Naive B cell (primary cell): ENCODE data around the gene UBQLN4. TPM values are rescaled to one million over a fixed set of nuclear protein-coding genes. Genes with fewer than 3 reads are reported as not detected.
A peak's percentile ranks its signal among the peaks of the same experiment; 100 is the strongest.

Source experiments
- ATAC-seq, 2 donors: fragments of 150-1000 bp; cut with Tn5 transposase; 2 replicates each; pipeline ENCODE4 v1.10.0; 2021; ENCODE audit warnings: low read depth in 2 of 2, mild to moderate bottlenecking in 2 of 2, moderate library complexity in 2 of 2
- DNase-seq: peaks from one replicate; pipeline ENCODE4 v3.0.0; 2022
- H3K27ac Mint-ChIP-seq, 6 donors: one replicate each; pipeline ENCODE4 v1.8.0; 2020 to 2022; ENCODE audit warnings: mild to moderate bottlenecking in 6 of 6, mixed read lengths in 6 of 6, moderate library complexity in 5 of 6, inconsistent platforms in 2 of 6
- H3K27me3 Mint-ChIP-seq, 3 donors: one replicate each; pipeline ENCODE4 v1.8.0; 2021 to 2022; ENCODE audit warnings: mixed read lengths in 3 of 3, mild to moderate bottlenecking in 1 of 3
- H3K36me3 Mint-ChIP-seq, 2 donors: one replicate each; pipeline ENCODE4 v1.8.0; 2020 to 2022; ENCODE audit warnings: mixed read lengths in 2 of 2, inconsistent platforms in 1 of 2, mild to moderate bottlenecking in 1 of 2
- H3K4me1 Mint-ChIP-seq, 3 donors: one replicate each; pipeline ENCODE4 v1.8.0; 2020 to 2022; ENCODE audit warnings: mixed read lengths in 3 of 3, inconsistent platforms in 1 of 3, mild to moderate bottlenecking in 1 of 3, moderate library complexity in 1 of 3
- H3K4me3 Mint-ChIP-seq, 8 donors: one replicate each; pipeline ENCODE4 v1.8.0; 2020 to 2022; ENCODE audit warnings: mild to moderate bottlenecking in 8 of 8, mixed read lengths in 8 of 8, moderate library complexity in 8 of 8, inconsistent platforms in 2 of 8
- H3K9me3 Mint-ChIP-seq, 7 donors: one replicate each; pipeline ENCODE4 v1.8.0; 2020 to 2022; ENCODE audit warnings: mixed read lengths in 7 of 7, mild to moderate bottlenecking in 5 of 7, inconsistent platforms in 2 of 7, moderate library complexity in 1 of 7
- polyA plus RNA-seq, 6 donors: library from polyadenylated mRNA; unstranded; fragments of 300-500 nt; fragmentation: Illumina TruSeq; gene quantifications; one replicate each; pipeline ENCODE4 v1.2.3, GENCODE V29; 2021; ENCODE audit warnings: low read depth in 6 of 6

UBQLN4 gene
- polyA plus RNA-seq, 6 donors from 2014 or later, result 4.7 to 9.0 (median 6.1) TPM

DNA sequence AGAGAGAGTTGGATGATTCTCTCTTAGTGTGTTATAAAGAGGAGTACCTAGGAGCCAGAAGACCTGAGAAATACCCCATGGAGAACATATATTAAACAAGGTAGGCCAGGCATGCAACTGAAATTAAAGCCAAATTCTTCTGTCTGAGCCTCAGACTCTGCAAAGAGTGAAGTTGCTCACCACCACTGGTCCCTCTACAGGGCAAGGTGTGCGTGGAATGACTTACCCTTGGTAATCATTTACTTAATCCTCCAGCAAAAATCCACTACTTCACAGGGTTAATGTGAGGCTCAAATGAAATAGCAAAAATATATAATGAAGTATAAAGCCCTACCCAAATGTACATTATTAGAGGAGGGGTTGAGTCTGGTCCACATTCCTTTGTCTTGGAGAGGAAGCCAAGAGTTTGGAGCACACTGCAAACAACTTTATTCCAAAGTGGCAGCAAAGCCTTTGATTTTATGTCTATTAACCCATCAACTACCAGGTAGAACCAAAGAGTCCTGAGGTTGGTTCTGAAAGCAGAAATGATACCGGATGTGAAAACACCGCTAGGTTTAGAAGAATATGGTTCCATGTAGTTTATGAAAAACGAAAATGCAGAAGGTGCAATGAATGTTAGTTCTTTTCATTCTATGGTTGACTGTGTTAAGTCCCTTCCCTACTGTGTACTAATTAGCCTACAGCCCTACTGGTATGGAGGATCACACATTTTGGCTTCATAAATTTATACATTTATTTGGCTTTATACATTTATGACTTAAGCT, 41.4 kb downstream of the UBQLN4 start:
- Mint-ChIP-seq H3K9me3 (no peaks in the 10 kb centered on the region), H3K27ac (peak overlapping the region in 1 of 6 donors; percentile 12), H3K4me1 (peaks cover 5 to 15% (median 14%) of the 10 kb centered on the region in 3 donors), H3K36me3 (peaks cover 22 to 27% of the 10 kb centered on the region in 2 donors), H3K27me3 (no peaks in the 10 kb centered on the region), H3K4me3 (no peak overlapping the region)
- ATAC-seq, result peak; percentile 67 to 88
- no peak for DNase-seq

DNA sequence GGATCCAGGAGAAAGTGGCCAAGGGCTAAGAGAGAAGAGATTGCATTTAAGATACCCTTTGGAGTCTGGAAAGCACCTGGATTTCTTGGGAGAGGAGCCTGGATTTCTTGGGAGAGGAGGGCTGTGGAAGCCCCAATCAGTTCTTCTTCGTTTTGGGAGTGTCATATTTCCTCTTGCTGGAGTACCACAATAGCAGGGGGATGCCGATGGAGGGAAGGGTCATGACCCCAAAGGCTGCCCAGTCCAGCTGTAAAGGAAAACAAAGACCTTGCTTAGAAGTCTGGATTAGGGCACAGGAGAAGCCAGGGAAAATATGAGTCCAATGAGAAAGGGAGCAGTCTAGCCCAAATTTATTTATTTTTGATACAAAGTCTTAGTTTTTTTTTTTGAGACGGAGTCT, 44.2 kb downstream of the UBQLN4 start:
- Mint-ChIP-seq H3K4me1 (peaks cover 9 to 15% (median 14%) of the 10 kb centered on the region in 3 donors), H3K27ac (peak overlapping the region in 1 of 6 donors; percentile 22), H3K27me3 (no peaks in the 10 kb centered on the region), H3K36me3 (peaks cover 27 to 28% of the 10 kb centered on the region in 2 donors), H3K4me3 (no peak overlapping the region), H3K9me3 (no peaks in the 10 kb centered on the region)
- DNase-seq (no peak), ATAC-seq (no peak)

DNA sequence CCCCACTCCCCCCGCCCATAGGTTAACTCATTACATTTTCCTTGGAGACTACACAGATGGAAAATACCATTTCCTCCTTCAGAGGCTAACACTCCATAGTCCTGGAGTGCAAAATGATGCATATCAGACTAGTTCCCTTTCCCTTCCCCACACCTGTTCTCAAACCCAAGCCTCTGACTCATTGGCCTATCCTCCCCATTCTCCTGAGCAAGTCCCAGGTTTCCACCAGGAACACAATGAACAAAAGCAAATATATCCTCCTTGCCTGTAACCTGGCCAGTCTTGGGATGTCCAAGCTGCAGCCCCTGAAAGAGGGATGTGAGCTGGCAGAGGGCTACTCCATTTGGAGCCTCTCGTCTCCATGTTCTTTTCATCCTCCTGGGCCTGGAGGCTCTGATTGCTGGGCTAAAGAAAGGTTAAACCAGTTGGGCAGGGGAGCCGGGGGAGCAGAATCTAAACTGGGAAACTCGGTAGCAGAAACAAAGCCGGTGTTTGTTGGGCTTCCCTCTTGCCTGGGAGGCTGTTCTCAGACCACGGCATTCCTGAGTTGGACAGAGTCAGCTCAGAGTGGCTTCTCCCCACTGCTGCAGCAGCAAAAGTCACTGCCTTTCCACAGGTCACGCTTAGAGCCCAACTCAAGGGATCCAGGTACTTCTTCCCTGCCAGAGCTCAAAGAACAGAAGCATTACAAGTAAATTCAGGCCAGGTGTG, 46.8 kb downstream of the UBQLN4 start:
- H3K4me3 Mint-ChIP-seq, result no peak overlapping the region

DNA sequence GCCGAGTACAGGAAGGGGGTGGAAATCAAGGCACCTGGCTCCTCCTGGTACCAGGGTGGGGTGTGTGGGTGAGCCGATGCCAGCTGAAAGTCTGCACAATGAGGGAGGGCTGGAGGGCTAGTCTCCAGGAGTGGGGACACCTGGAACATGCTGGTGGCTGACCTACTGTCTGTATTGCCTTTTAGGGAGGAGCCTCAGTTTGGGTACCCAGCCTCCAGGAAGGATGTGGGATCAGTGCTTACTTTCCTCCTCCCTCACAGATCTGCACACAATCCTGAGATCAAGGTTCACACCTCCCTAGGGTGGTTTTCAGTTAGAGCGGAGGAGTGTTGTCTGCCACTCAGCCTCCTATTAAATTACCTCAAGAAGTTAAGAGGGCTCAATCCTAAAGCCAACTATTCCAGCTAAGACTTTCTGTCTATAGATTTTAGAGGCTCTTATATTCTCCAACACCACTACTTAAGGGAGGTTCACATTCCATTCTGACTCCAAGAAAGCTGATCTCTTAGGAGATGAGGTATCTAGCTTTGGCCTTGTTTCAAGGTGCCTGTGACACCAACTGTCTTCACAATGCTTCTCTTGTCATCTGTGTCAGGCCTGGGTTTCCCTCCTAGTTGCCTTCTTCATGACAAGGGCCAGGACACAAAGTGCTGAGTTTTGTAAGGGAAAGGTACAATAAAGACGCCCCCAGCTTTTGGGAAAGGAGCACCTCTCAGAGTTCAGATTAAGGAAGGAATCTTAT, 48.6 kb downstream of the UBQLN4 start:
- Mint-ChIP-seq H3K4me3 (no peak overlapping the region), H3K9me3 (no peaks in the 10 kb centered on the region), H3K27ac (no peak overlapping the region), H3K4me1 (peaks cover 0 to 4% (median 0%) of the 10 kb centered on the region in 3 donors), H3K36me3 (peaks cover 6 to 12% of the 10 kb centered on the region in 2 donors), H3K27me3 (no peaks in the 10 kb centered on the region)
- no peak for DNase-seq
- no peak for ATAC-seq

More for the DNA sequence above, 46.8 kb downstream of the UBQLN4 start:
- no peak for DNase-seq
- Mint-ChIP-seq H3K4me1 (peaks cover 0 to 9% (median 8%) of the 10 kb centered on the region in 3 donors), H3K27me3 (no peaks in the 10 kb centered on the region), H3K27ac (peak overlapping the region in 3 of 6 donors; percentile 15 to 78 (median 74)), H3K36me3 (peaks cover 19 to 26% of the 10 kb centered on the region in 2 donors), H3K9me3 (no peaks in the 10 kb centered on the region)
- ATAC-seq, result no peak

DNA sequence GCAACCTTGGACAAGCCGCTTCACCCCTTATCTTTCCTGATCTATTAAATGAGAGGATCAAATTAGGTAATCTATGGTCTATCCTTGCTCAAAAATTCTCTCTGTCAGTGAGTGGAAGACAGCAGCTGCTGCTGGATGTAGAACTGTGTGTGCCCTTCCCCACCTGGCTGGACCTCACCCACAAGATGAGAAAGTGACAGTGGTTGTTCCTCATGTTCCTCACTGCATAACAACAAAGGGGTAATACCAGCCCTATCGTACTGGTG, 49.7 kb downstream of the UBQLN4 start:
- no peak overlapping the region for H3K27ac Mint-ChIP-seq
- H3K9me3 Mint-ChIP-seq, result no peaks in the 10 kb centered on the region
- no peaks in the 10 kb centered on the region for H3K27me3 Mint-ChIP-seq
- H3K36me3 Mint-ChIP-seq, result peaks cover 5 to 6% of the 10 kb centered on the region in 2 donors
- H3K4me1 Mint-ChIP-seq, result peaks cover 0 to 4% (median 0%) of the 10 kb centered on the region in 3 donors
- ATAC-seq (no peak), DNase-seq (no peak)
- no peak overlapping the region for H3K4me3 Mint-ChIP-seq

DNA sequence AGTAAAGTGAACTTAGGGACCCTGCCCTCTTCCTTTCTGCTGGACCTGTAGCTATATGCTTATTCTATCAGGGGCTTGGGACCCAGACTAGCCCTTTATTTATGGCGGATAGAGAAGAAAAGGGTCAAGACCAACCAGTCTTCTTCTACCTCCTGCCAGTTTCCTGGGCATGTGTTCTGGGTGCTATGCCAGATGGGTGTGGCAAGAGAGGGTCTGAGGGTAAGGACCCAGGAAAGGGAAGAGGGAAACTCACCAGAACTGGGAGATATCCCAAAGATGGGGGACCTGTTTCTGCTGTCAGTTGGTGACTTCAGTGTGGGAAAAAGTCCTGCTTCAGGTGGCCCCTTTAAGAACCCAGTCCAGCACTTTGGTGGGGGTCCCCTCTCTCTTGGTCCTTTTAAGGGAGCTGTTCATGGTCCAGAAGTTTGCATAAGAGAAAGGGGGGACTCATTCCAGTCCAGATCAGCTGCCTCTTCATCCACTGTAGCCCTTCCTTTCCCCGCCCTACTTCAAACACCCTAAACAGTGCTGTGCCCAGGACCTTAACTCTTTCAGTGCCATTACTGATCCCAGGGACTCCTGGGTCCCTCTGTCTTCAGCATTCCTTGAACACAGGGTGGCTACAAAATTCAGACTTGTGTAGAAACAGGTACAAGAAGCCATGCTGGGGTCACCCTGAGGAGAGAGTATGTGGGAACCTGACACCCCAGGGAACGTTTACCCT, 51.2 kb downstream of the UBQLN4 start:
- ATAC-seq (no peak), DNase-seq (no peak)
- peaks cover 0 to 4% (median 0%) of the 10 kb centered on the region in 3 donors for H3K4me1 Mint-ChIP-seq
- no peaks in the 10 kb centered on the region for H3K9me3 Mint-ChIP-seq
- no peaks in the 10 kb centered on the region for H3K27me3 Mint-ChIP-seq
- no peak overlapping the region for H3K27ac Mint-ChIP-seq
- no peak overlapping the region for H3K4me3 Mint-ChIP-seq
- peaks cover 0 to 6% of the 10 kb centered on the region in 2 donors for H3K36me3 Mint-ChIP-seq

DNA sequence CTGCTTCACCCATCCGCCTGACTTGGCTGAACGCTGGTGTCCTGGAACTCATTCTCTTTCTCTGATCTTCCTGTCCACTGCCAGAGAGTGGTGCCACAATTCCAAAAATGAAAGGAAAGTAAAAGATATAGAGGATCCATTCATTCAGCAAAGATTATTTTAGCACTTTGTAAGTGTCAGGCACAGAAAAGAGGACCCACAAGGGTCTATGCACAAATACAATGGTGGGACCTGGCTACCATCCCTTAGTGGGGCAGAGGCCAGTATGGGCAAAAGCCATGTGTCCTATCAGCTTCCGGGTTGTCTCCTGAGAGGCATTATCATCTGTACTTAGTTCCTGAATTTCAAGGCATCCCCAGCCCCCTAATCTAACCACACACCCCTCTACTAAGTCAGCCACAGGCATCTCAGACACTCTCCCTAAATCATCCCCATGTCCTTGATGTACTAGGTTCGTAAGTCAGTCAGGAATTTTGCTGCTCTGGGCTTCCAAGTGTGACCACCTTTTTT, 51.9 kb downstream of the UBQLN4 start:
- Mint-ChIP-seq H3K4me3 (no peak overlapping the region), H3K27me3 (no peaks in the 10 kb centered on the region), H3K4me1 (peaks cover 0 to 2% (median 0%) of the 10 kb centered on the region in 3 donors), H3K27ac (peak overlapping the region in 1 of 6 donors; percentile 83), H3K9me3 (no peaks in the 10 kb centered on the region), H3K36me3 (peaks cover 0 to 3% of the 10 kb centered on the region in 2 donors)
- DNase-seq (no peak), ATAC-seq (no peak)

DNA sequence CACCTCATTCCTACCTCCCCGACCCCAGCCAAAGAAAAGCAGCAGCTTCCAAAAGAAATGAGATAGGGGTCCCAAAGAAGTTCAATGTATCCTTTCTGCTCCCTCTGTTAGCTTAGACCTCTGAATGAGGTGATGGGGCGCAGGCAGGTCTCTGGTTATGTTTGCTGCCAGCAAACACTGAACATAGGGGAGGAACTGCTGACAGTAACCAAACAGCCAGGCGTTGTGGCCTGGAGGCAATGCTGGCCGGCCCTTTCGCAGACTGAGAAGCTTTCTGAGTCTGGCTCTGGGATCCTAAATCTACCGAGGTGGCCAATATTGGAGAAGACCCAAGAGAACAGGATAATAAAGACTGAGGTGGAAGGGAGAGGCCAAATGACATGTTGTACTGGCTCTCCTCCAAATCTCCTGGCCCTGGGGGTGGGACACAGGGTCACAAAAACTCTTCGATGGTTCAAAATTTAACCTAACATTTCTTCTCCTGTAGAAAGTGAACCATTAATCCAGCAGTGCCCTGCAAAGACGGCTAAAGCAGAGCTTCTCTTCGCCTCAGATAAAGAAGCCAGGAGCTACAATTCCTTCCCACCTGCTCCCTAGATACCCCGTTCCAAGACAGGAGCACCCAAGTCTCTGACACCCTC, 52.5 kb downstream of the UBQLN4 start:
- no peak overlapping the region for H3K4me3 Mint-ChIP-seq
- H3K27me3 Mint-ChIP-seq, result no peaks in the 10 kb centered on the region
- ATAC-seq (no peak), DNase-seq (no peak)
- H3K36me3 Mint-ChIP-seq, result no peaks in the 10 kb centered on the region
- peak overlapping the region in 2 of 6 donors; percentile 73 to 83 for H3K27ac Mint-ChIP-seq
- no peaks in the 10 kb centered on the region for H3K4me1 Mint-ChIP-seq
- no peaks in the 10 kb centered on the region for H3K9me3 Mint-ChIP-seq

DNA sequence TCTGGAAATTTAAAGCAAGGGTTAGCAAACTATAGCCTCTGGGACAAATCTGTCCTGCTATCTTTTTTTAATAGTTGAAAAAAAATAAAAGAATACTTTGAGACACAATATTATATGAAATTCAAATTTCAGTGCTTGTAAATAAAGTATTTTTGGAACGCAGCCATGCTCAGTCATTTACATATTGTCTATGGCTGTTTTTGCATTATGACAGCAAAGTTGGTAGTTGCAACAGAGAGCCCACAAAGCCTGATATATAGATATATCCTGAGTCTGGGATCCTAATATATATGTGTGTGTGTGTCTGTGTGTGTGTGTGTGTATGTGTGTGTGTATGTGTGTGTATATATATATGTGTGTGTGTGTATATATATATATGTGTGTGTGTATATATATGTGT, 53.6 kb downstream of the UBQLN4 start:
- DNase-seq (no peak), ATAC-seq (no peak)
- Mint-ChIP-seq H3K27me3 (no peaks in the 10 kb centered on the region), H3K4me1 (no peaks in the 10 kb centered on the region), H3K36me3 (no peaks in the 10 kb centered on the region), H3K9me3 (no peaks in the 10 kb centered on the region), H3K27ac (no peak overlapping the region), H3K4me3 (no peak overlapping the region)

DNA sequence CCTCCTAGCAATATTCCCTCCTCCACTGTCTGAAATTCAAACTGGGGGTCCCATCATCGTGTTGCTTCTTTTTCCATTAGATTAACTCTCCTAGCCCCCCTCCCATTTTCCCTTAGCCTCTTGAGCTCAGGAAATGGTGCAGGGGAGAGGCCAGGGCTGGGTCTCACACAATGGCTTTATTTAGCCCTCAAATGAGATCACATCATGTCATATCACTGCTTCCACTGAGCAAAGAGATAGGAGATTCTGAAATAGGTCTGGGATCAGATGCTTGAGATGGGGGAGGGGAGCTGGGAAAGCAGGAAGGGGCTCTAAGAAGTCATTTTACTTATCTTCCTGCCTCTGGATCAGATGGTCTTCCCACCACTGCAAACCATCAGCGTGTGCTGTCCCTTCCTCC, 57.4 kb downstream of the UBQLN4 start:
- no peaks in the 10 kb centered on the region for H3K27me3 Mint-ChIP-seq
- H3K36me3 Mint-ChIP-seq, result no peaks in the 10 kb centered on the region
- H3K9me3 Mint-ChIP-seq, result no peaks in the 10 kb centered on the region
- no peak for ATAC-seq
- H3K27ac Mint-ChIP-seq, result peak overlapping the region in 2 of 6 donors; percentile 10 to 94
- no peak for DNase-seq
- H3K4me1 Mint-ChIP-seq, result no peaks in the 10 kb centered on the region
- no peak overlapping the region for H3K4me3 Mint-ChIP-seq

DNA sequence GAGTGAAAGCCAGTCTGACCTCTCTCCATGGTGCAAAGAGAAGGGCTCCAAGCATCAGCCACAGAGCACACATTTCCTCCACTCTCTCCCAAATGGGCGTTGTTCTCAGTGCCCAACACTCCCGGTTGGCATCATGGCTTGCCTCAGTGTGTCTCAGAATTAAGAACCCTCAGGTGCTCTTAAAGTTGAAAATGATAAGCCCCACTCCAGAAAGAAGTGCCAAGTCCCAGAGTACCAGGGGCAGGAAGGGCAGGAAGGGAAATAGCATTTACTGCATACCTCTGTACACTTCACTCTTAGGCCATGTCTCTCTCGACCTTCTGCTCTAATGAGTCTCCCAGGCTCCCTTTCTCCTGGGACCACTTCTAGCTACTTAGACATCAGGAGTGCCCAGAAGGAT, 60.0 kb downstream of the UBQLN4 start:
- Mint-ChIP-seq H3K4me1 (peaks cover 15 to 24% (median 17%) of the 10 kb centered on the region in 3 donors), H3K27ac (peak overlapping the region in 1 of 6 donors; percentile 78), H3K36me3 (no peaks in the 10 kb centered on the region), H3K4me3 (no peak overlapping the region), H3K9me3 (no peaks in the 10 kb centered on the region), H3K27me3 (no peaks in the 10 kb centered on the region)
- no peak for DNase-seq
- ATAC-seq, result no peak

DNA sequence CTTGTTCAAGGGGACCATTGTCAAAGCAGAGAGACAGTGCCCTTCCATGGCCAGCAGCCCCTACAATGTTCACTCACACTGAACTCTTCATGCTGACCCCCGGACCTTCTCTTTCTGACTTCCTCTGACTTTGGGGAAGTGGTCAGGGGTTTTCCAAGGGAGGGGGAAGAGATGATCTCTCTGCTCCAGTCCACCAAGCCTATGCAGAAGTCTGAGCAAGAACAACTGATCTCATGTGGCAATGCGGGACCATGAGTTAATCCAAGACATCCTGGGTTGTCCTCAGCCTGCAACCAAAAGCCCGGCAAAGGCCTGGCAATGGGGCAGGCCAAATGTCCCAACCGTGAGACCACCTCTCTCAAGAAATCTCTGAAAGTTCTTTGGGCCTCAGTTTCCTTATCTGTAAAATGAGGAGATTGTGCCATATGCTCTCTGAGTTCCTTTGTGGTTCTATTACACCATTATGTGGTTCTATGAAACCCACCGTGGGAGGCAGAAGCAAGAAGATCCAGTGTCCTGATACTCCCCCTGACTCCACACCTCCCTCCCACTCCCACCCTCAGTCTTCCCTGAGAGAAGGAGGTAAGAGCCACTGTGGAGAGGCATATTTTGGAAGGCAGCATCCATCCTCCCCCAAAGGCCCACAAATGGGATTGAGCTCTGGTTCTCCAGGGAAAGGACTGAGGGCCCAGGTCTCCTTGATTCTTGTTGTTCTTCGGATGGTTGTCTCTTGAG, 63.4 kb downstream of the UBQLN4 start:
- Mint-ChIP-seq H3K36me3 (no peaks in the 10 kb centered on the region), H3K4me1 (peaks cover 19 to 36% (median 20%) of the 10 kb centered on the region in 3 donors), H3K27ac (peak overlapping the region in 3 of 6 donors; percentile 20 to 87 (median 86)), H3K4me3 (peak overlapping the region in 2 of 8 donors; percentile 5 to 29), H3K9me3 (no peaks in the 10 kb centered on the region), H3K27me3 (no peaks in the 10 kb centered on the region)
- ATAC-seq (peak; percentile 37 to 59), DNase-seq (no peak)
